HG03571 (cell line): ENCODE results near the gene SLC41A3.
"Not testable (repeated sequence)": the region's sequence is repeated elsewhere in the genome, so short reads cannot be mapped to it uniquely, and the experiment has no call there.

Experiments
- ATAC-seq: cut with Tn5 transposase; IDR thresholded peaks from one replicate; pipeline ENCODE4 v1.9.1; 2021; ENCODE audit not compliant: unreplicated experiment

Gene SLC41A3

GRCh38 chr3:126083511-126083912, 412 bp downstream of the SLC41A3 start:
- ATAC-seq = peak; percentile 25

- ATAC-seq = no peak
Measured at GRCh38 chr3:126083138-126083445, 832 bp downstream of the SLC41A3 start.

- no peak for ATAC-seq
Measured at GRCh38 chr3:126082362-126083137, 1.4 kb downstream of the SLC41A3 start.

- no peak for ATAC-seq
Measured at GRCh38 chr3:126081618-126082361, 2.1 kb downstream of the SLC41A3 start.

- ATAC-seq = no peak
Measured at GRCh38 chr3:126080970-126081369, 3.0 kb downstream of the SLC41A3 start.

GRCh38 chr3:126078866-126079265, 5.1 kb downstream of the SLC41A3 start:
- ATAC-seq = no peak

GRCh38 chr3:126077754-126078153, 6.2 kb downstream of the SLC41A3 start:
- ATAC-seq = no peak

GRCh38 chr3:126076140-126076539, 7.8 kb downstream of the SLC41A3 start:
- ATAC-seq = no peak

GRCh38 chr3:126070146-126070545, 13.8 kb downstream of the SLC41A3 start:
- no peak for ATAC-seq

- ATAC-seq = no peak
Measured at GRCh38 chr3:126067959-126068358, 16.0 kb downstream of the SLC41A3 start.

GRCh38 chr3:126066676-126067075, 17.2 kb downstream of the SLC41A3 start:
- ATAC-seq = not testable (repeated sequence)

- ATAC-seq = no peak
Measured at GRCh38 chr3:126065876-126066275, 18.0 kb downstream of the SLC41A3 start.

GRCh38 chr3:126064627-126065258, 19.2 kb downstream of the SLC41A3 start:
- ATAC-seq = no peak

GRCh38 chr3:126063358-126063965, 20.5 kb downstream of the SLC41A3 start:
- no peak for ATAC-seq

GRCh38 chr3:126061301-126062032, 22.5 kb downstream of the SLC41A3 start:
- ATAC-seq = no peak

GRCh38 chr3:126060613-126061145, 23.2 kb downstream of the SLC41A3 start:
- no peak for ATAC-seq

- no peak for ATAC-seq
Measured at GRCh38 chr3:126058666-126059065, 25.3 kb downstream of the SLC41A3 start.

GRCh38 chr3:126057936-126058335, 26.0 kb downstream of the SLC41A3 start:
- ATAC-seq = no peak

- ATAC-seq = no peak
Measured at GRCh38 chr3:126057501-126057819, 26.5 kb downstream of the SLC41A3 start.

- ATAC-seq = no peak
Measured at GRCh38 chr3:126056681-126057500, 27.0 kb downstream of the SLC41A3 start.
